SJSA1 (cell line): ENCODE measurements around the gene TOP3B. TPM values are rescaled to one million over a fixed set of nuclear protein-coding genes. Genes with fewer than 3 reads are reported as not detected.

Experiments
- DNase-seq, 2 experiments: peaks; one replicate each; pipeline ENCODE4 v3.0.0-alpha.2; 2015 to 2020; ENCODE audit warnings: low spot score in 2 of 2, low read depth in 1 of 2
- H3K27ac ChIP-seq: fragments of 250-450 bp; sonication (Bioruptor Pico); 2 replicates; pipeline ENCODE4 v1.5.1; 2020; ENCODE audit warnings: mild to moderate bottlenecking, moderate library complexity
- H3K27me3 ChIP-seq: fragments of 250-450 bp; sonication (Bioruptor Pico); replicated peaks from 2 replicates; pipeline ENCODE4 v1.5.1; 2020; ENCODE audit warnings: mild to moderate bottlenecking, moderate library complexity
- H3K36me3 ChIP-seq: fragments of 250-450 bp; sonication (Bioruptor Pico); 2 replicates; pipeline ENCODE4 v1.5.1; 2020; ENCODE audit warnings: mild to moderate bottlenecking
- H3K4me1 ChIP-seq: fragments of 250-450 bp; sonication (Bioruptor Pico); replicated peaks from 2 replicates; pipeline ENCODE4 v1.6.1; 2021; ENCODE audit warnings: mild to moderate bottlenecking
- H3K4me3 ChIP-seq: fragments of 250-450 bp; sonication (Bioruptor Pico); 2 replicates; pipeline ENCODE4 v1.5.1; 2020; ENCODE audit warnings: mild to moderate bottlenecking
- H3K9me3 ChIP-seq: fragments of 250-450 bp; sonication (Bioruptor Pico); replicated peaks from 2 replicates; pipeline ENCODE4 v1.5.1; 2020; ENCODE audit warnings: mild to moderate bottlenecking
- total RNA-seq: library from RNA; depleted of rRNA; stranded (reverse); fragments of >200 nt; shearing (Covaris generic); gene quantifications from 2 replicates; pipeline ENCODE4 v1.2.3, GENCODE V29; 2014

TOP3B gene
- total RNA-seq, 1 experiment from 2014 or later = 34.3 TPM

GRCh38 chr22:22001664-22002525, 19.3 kb upstream of the TOP3B start:
- H3K27ac ChIP-seq = no peak overlapping the region
- no peak overlapping the region for H3K4me3 ChIP-seq
- H3K9me3 ChIP-seq = no peaks in the 10 kb centered on the region
- no peaks in the 10 kb centered on the region for H3K4me1 ChIP-seq
- peaks cover 56% of the 10 kb centered on the region for H3K27me3 ChIP-seq
- DNase-seq = no peak
- H3K36me3 ChIP-seq = no peaks in the 10 kb centered on the region

GRCh38 chr22:21998595-21999247, 16.1 kb upstream of the TOP3B start:
- no peak for DNase-seq
- Histone ChIP-seq H3K4me3 (no peak overlapping the region), H3K9me3 (no peaks in the 10 kb centered on the region), H3K27me3 (peaks cover 59% of the 10 kb centered on the region), H3K4me1 (no peaks in the 10 kb centered on the region), H3K36me3 (no peaks in the 10 kb centered on the region), H3K27ac (no peak overlapping the region)

- Histone ChIP-seq H3K4me1 (no peaks in the 10 kb centered on the region), H3K36me3 (no peaks in the 10 kb centered on the region), H3K27ac (no peak overlapping the region), H3K9me3 (no peaks in the 10 kb centered on the region), H3K4me3 (no peak overlapping the region), H3K27me3 (peaks cover 43% of the 10 kb centered on the region)
- no peak for DNase-seq
These were observed 13.7 kb upstream of the TOP3B start for GRCh38 chr22:21996175-21996720.

- no peak overlapping the region for H3K27ac ChIP-seq
- no peaks in the 10 kb centered on the region for H3K36me3 ChIP-seq
- no peak for DNase-seq
- H3K27me3 ChIP-seq = peaks cover 37% of the 10 kb centered on the region
- no peaks in the 10 kb centered on the region for H3K4me1 ChIP-seq
- H3K4me3 ChIP-seq = no peak overlapping the region
- no peaks in the 10 kb centered on the region for H3K9me3 ChIP-seq
These were observed 13.1 kb upstream of the TOP3B start for GRCh38 chr22:21995660-21996059.

GRCh38 chr22:21994881-21995444, 12.4 kb upstream of the TOP3B start:
- Histone ChIP-seq H3K27ac (no peak overlapping the region), H3K4me1 (no peaks in the 10 kb centered on the region), H3K4me3 (no peak overlapping the region), H3K9me3 (no peaks in the 10 kb centered on the region), H3K27me3 (peaks cover 33% of the 10 kb centered on the region), H3K36me3 (no peaks in the 10 kb centered on the region)
- no peak for DNase-seq

GRCh38 chr22:21992593-21993237, 10.1 kb upstream of the TOP3B start:
- Histone ChIP-seq H3K27me3 (peaks cover 17% of the 10 kb centered on the region), H3K4me3 (no peak overlapping the region), H3K36me3 (no peaks in the 10 kb centered on the region), H3K4me1 (no peaks in the 10 kb centered on the region), H3K9me3 (no peaks in the 10 kb centered on the region), H3K27ac (no peak overlapping the region)
- no peak for DNase-seq

- no peak overlapping the region for H3K27ac ChIP-seq
- H3K4me3 ChIP-seq = no peak overlapping the region
- no peaks in the 10 kb centered on the region for H3K36me3 ChIP-seq
- H3K27me3 ChIP-seq = peaks cover 18% of the 10 kb centered on the region
- no peak for DNase-seq
- H3K4me1 ChIP-seq = no peaks in the 10 kb centered on the region
- no peaks in the 10 kb centered on the region for H3K9me3 ChIP-seq
These were observed 9.2 kb upstream of the TOP3B start for GRCh38 chr22:21991774-21992173.

- Histone ChIP-seq H3K36me3 (no peaks in the 10 kb centered on the region), H3K27me3 (peaks cover 16% of the 10 kb centered on the region; the same call in 1 of the 2 replicates), H3K4me1 (no peaks in the 10 kb centered on the region), H3K9me3 (no peaks in the 10 kb centered on the region), H3K4me3 (no peak overlapping the region), H3K27ac (no peak overlapping the region)
- DNase-seq = no peak
These were observed 8.7 kb upstream of the TOP3B start for GRCh38 chr22:21991304-21991596.

GRCh38 chr22:21990445-21991303, 8.1 kb upstream of the TOP3B start:
- H3K27ac ChIP-seq = no peak overlapping the region
- H3K27me3 ChIP-seq = peaks cover 14% of the 10 kb centered on the region; the same call in 1 of the 2 replicates

GRCh38 chr22:21989049-21989448, 6.5 kb upstream of the TOP3B start:
- no peaks in the 10 kb centered on the region for H3K9me3 ChIP-seq
- peaks cover 14% of the 10 kb centered on the region; the same call in 1 of the 2 replicates for H3K27me3 ChIP-seq
- no peak for DNase-seq
- H3K4me3 ChIP-seq = no peak overlapping the region
- H3K4me1 ChIP-seq = no peaks in the 10 kb centered on the region
- H3K27ac ChIP-seq = no peak overlapping the region
- no peaks in the 10 kb centered on the region for H3K36me3 ChIP-seq

More at GRCh38 chr22:21990445-21991303, 8.1 kb upstream of the TOP3B start:
- Histone ChIP-seq H3K36me3 (no peaks in the 10 kb centered on the region), H3K4me3 (no peak overlapping the region), H3K9me3 (no peaks in the 10 kb centered on the region), H3K4me1 (no peaks in the 10 kb centered on the region)
- DNase-seq = no peak

GRCh38 chr22:21985214-21985613, 2.6 kb upstream of the TOP3B start:
- DNase-seq = no peak
- no peaks in the 10 kb centered on the region for H3K9me3 ChIP-seq
- no peak overlapping the region for H3K4me3 ChIP-seq
- H3K27ac ChIP-seq = no peak overlapping the region
- peaks cover 9% of the 10 kb centered on the region for H3K36me3 ChIP-seq
- H3K27me3 ChIP-seq = 0 out of 2 replicates have a peak, but pooled peaks cover 3% of the 10 kb centered on the region
- peaks cover 9% of the 10 kb centered on the region for H3K4me1 ChIP-seq

- H3K4me1 ChIP-seq = peaks cover 9% of the 10 kb centered on the region
- H3K4me3 ChIP-seq = no peak overlapping the region
- H3K36me3 ChIP-seq = peaks cover 9% of the 10 kb centered on the region
- H3K9me3 ChIP-seq = no peaks in the 10 kb centered on the region
- DNase-seq = no peak
- H3K27ac ChIP-seq = no peak overlapping the region
- H3K27me3 ChIP-seq = 0 out of 2 replicates have a peak, but pooled peaks cover 3% of the 10 kb centered on the region
These were observed 2.2 kb upstream of the TOP3B start for GRCh38 chr22:21984793-21985192.

GRCh38 chr22:21981874-21982273, 713 bp downstream of the TOP3B start:
- no peaks in the 10 kb centered on the region for H3K27me3 ChIP-seq
- H3K27ac ChIP-seq = no peak overlapping the region

More at GRCh38 chr22:21981874-21982273, 713 bp downstream of the TOP3B start:
- Histone ChIP-seq H3K4me3 (peak overlapping the region; percentile 77), H3K9me3 (no peaks in the 10 kb centered on the region), H3K4me1 (peaks cover 9% of the 10 kb centered on the region), H3K36me3 (peaks cover 9% of the 10 kb centered on the region)
- DNase-seq = no peak
